PFSK-1 (cell line): ENCODE measurements around the gene DUSP16.

Source experiments
- FOXP2 ChIP-seq: optimal IDR thresholded peaks from 2 replicates; pipeline ENCODE3; 2011; ENCODE audit warnings: borderline replicate concordance, control low read depth, inconsistent platforms; ENCODE audit not compliant: insufficient read depth; ENCODE audit errors: extremely low read length, extremely low read depth
- POLR2AphosphoS5 ChIP-seq: IDR thresholded peaks from 2 replicates; pipeline ENCODE4 v1.6.1; 2012; ENCODE audit warnings: low read depth, mild to moderate bottlenecking, control low read depth, low read length, moderate library complexity
- REST ChIP-seq, 2 experiments: IDR thresholded peaks; 2 replicates each; pipeline versions ENCODE4 v1.6.1 to v1.8.0; 2011 to 2012; ENCODE audit warnings: low read depth in 2 of 2, low read length in 2 of 2, control low read depth in 1 of 2, inconsistent platforms in 1 of 2, mild to moderate bottlenecking in 1 of 2, moderate library complexity in 1 of 2; ENCODE audit not compliant: insufficient read depth in 1 of 2
- SIN3A ChIP-seq: IDR thresholded peaks from 2 replicates; pipeline ENCODE4 v1.6.1; 2012; ENCODE audit warnings: mild to moderate bottlenecking, low read length, moderate library complexity, borderline replicate concordance; ENCODE audit not compliant: insufficient read depth
- TAF1 ChIP-seq: IDR thresholded peaks from 2 replicates; pipeline ENCODE4 v1.6.1; 2012; ENCODE audit warnings: low read length, control low read depth, borderline replicate concordance; ENCODE audit not compliant: insufficient read depth

DNA sequence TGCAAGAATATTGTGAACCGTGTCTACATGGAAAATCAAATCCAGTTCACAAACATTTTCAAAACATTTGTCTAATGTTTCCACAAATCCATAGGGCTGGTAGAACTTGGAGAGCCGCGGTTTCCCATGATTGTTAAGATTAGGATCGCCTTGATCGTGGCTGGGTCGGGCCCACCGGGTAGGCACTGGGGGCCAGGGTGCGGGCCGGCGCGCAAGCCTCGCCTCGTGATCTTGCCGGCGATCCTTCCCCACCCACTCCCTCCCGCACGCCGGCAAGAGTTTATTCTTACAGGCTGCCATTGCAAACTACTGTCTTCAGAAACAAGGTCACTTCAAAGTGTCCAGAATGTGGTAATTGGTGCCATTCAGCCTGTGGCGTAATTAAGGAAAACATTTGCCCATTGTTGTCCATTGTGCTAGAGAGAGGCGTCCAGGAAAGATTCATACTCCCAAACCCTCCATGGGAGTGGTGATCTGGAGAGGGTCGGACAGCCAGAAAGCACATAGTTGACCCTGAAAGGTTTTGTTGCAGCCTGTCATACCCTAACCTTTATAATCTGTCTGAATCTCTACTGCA, 110.2 kb downstream of the DUSP16 start:
- TF ChIP-seq TAF1 (no peak), REST (IDR thresholded peaks at IDR 0.05; ENCODE audit: insufficient read depth in 1 of 2, low read depth in 2 of 2, low read length in 2 of 2) (no peak), SIN3A (no peak), POLR2AphosphoS5 (no peak), FOXP2 (no peak)
